Glomerular visceral epithelial cell (primary cell): ENCODE results near the gene LEMD2.
A peak's percentile ranks its signal among the peaks of the same experiment; 100 is the strongest.

Source experiments
- DNase-seq: peaks from one replicate; pipeline ENCODE4 v3.0.0-alpha.2; 2016; ENCODE audit errors: extremely low spot score

Gene LEMD2

GRCh38 chr6:33794910-33795623 lies 6.1 kb upstream of the LEMD2 start:
- peak; percentile 41 for DNase-seq

DNA sequence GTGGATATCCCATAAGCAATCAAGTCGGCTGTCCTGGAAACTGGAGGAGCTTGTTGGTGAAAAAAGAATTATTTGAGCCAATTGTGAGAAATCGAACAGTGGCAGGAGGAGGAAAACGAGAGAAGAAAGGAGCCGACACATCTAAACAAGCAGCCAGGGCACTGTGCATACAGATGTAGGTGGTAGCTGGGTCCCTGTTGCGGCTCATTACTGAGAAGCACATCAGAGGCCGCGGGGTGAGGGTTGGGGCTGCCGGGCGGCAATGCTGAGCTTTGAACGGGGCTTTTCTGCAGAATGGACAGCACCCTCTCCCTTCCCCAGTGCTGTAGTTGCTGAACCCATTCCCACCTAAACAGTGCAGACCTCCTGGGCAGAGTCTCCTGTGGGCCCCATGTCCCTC lies 4.1 kb upstream of the LEMD2 start:
- no peak for DNase-seq

GRCh38 chr6:33791620-33792019 lies 2.7 kb upstream of the LEMD2 start:
- DNase-seq, result no peak

DNA sequence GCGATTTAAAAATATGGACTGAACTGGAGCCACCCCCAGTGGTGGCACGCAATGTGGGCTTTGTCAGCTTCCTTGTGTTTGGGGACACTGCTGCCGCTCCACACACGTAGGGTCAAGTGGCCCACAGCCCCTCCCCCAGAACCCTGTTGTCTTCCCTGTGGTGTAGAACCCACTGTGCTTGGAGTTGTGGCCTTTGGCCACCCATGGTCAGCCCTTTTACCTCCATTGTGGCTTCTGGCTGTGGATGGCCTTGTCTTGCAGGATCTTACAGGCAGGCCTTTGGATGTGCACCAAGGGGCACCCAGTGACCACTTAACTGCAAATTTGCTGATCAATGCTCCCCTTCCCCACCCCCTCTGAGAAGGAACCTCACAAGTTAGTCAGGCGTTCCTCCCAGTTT lies 2.0 kb upstream of the LEMD2 start:
- DNase-seq, result no peak

- DNase-seq, result no peak
Measured at GRCh38 chr6:33790379-33790778, 1.4 kb upstream of the LEMD2 start.

- DNase-seq, result no peak
Measured at GRCh38 chr6:33789550-33789895, 593 bp upstream of the LEMD2 start.

GRCh38 chr6:33787954-33788693 lies 806 bp downstream of the LEMD2 start:
- peak; percentile 66 for DNase-seq

- no peak for DNase-seq
Measured at GRCh38 chr6:33787346-33787953, 1.5 kb downstream of the LEMD2 start.

GRCh38 chr6:33786736-33787135 lies 2.2 kb downstream of the LEMD2 start:
- no peak for DNase-seq

GRCh38 chr6:33785778-33786177 lies 3.2 kb downstream of the LEMD2 start:
- DNase-seq, result no peak

DNA sequence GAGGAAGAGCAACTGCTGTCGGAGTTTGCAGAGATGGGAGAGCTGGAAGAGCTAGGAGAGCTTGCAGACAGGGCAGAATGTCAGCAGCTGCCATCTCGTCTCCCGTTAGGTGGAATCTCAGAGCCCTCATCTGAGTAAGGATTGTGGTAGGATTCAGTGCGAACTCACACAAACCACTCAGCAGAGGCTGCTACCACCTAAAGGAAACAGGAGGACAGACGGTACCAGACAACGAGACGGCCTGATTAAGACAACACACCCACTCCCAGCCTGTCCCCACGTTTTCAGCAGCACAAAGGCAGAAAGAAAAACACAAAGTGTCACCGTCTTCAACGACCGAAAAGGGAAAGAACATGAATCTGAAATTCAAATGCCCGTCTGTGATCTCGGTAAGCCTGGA lies 4.1 kb downstream of the LEMD2 start:
- no peak for DNase-seq

GRCh38 chr6:33783781-33784520 lies 5.0 kb downstream of the LEMD2 start:
- no peak for DNase-seq

DNA sequence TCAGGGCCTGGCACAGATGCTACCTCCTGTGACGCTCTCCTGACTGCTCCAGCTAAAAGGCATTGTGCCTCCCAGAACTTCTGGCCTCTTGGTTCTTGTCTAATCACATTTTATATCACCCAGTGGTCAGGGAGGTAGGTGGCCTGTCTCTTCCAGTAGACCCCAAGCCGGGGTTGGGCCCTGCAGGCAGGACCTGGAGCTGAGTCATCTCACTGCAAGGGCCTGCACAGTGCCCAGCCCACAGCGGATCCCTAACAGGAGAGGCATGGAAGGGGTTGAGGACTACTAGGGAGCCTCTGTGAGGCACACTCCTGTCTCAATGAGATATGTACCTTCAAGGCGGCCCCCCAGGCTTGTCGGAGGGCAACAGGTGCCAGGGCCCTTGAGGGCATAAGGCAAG lies 6.4 kb downstream of the LEMD2 start:
- no peak for DNase-seq

DNA sequence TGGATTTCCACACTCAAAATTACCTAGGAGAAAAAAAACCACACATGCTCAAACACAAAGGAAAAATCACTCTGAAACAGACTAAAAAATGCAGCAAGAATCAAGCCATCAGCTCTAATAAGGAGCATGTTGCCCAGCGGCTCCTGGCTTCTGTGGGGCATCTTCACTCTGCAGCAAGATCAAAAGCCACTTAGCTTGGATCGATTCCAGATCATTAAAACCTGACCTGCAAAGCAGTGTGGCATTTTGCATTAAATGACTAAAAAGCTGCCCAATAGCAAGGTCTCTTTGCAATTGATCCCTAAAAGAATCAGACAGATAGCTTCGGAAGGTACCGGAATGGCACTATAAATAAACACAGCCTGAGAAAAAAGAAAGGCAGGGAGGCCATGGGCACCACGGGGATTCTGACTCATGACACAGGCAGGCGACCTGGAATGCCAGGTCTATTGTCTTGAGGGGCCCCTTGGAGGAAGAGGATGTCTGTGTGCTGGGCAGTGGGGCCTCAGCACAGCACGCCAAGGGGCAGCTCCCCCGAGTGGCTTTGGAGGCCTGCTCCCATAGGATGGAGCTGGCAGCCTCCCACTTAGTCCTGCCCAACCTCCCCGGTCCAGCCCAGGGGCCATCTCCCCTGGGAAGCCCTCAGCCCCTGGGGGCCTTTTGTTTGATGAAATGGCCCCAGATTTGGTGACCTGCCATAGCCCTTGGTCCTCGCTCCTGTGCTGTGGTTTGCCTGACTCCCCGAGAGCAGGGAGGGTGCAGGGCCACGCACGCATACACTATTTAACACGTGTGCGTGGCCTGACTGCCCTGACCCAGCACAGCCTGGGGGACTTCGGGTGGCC lies 7.6 kb downstream of the LEMD2 start:
- DNase-seq, result peak; percentile 89

GRCh38 chr6:33779895-33780294 lies 9.0 kb downstream of the LEMD2 start:
- DNase-seq, result no peak

GRCh38 chr6:33779290-33779689 lies 9.6 kb downstream of the LEMD2 start:
- no peak for DNase-seq

DNA sequence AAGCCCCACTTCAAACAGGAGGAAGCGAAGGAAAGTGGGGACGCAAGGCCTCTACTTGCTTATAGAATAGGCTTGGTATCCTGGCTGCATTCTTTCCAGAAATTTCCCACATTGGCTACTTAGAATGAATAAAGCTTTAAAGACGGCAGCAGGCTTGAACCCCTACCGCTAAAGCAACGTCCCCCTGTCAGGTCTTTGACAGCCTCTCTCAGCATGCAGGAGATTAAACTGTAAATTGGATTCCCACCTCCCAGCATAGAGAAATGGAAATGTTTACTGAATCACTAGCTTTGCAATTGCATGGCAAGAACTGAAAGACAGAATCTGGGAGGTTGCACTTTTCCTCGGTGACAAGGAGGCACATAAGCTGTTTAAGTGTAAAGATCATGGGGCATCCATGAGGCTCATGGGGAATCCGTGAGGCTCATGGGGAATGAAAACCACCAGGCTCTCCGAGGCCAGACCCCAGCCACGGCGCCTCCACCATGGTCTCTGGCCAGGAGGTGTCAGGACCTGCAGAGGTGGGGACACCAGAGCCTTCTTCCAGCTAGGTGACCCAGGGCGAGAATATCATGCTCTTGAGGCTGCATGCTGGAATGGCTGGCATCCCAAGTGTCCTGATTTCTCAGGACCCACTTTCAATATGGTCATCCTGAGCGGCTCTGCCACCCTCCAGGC lies 10.3 kb downstream of the LEMD2 start:
- no peak for DNase-seq

DNA sequence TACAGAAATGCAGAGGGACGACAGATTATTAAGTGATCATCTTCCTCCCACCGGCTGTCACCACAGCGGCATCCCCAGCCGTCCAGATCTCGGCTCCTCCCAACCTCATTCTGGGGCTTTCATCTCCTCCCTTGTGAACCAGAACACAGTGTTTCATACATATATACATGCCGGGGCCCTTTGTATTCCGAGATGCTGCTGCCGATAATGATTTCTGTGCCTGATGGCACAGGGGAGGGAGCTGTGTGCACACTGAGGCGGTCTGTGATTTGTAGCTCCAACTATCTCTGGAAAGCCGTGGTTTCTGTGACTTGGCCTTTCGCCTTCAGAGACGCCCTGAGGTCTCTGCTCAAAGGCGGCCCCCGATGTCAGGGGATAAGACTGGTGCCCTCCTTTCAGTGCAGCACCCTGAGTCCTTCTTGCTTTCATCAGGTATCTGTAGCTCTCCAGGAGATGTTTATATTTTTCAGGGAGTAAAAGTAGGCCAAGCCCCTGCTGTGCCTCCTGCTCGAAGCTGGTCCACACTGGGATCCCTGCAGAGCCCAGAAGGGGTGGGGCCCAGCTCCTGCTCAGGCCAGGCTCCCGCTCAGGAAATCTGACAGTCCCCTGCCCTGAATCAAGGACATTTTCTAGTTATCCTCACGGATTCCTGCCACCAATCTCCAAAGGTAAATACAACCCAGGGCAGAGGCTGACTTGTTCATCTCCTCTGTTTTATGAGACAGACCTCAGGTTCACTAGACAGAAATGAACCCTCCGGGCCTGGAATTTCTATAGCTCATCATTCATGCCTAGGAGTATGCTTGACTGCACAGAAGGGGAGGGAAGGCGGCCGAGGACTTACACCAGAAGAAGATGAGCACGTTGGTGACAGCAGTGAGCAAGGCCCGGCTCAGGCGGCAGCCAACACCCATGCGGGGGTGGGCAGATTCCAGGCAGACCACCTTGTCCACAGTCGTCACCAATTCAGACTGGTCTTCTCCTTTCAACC lies 11.2 kb downstream of the LEMD2 start:
- peak; percentile 64 for DNase-seq

- DNase-seq, result no peak
Measured at GRCh38 chr6:33776764-33777163, 12.2 kb downstream of the LEMD2 start.

- DNase-seq, result no peak
Measured at GRCh38 chr6:33776186-33776585, 12.7 kb downstream of the LEMD2 start.
